Mesendoderm (in vitro differentiated cells): ENCODE measurements around the gene TRPM2.

Source experiments
- DNase-seq: peaks from one replicate; pipeline ENCODE4 v3.0.0; 2013
- H2AK5ac ChIP-seq: 2 replicates; pipeline ENCODE4 v1.6.1; 2013; ENCODE audit warnings: low read length, inconsistent platforms
- H2BK120ac ChIP-seq: 2 replicates; pipeline ENCODE4 v1.6.1; 2013; ENCODE audit warnings: low read depth, mild to moderate bottlenecking, low read length, moderate library complexity, mixed read lengths
- H2BK15ac ChIP-seq: replicated peaks from 2 replicates; pipeline ENCODE4 v1.6.1; 2013; ENCODE audit warnings: low read depth, mild to moderate bottlenecking, moderate library complexity
- H2BK5ac ChIP-seq: 2 replicates; pipeline ENCODE4 v1.6.1; 2013; ENCODE audit warnings: low read length, inconsistent platforms
- H3K18ac ChIP-seq: 2 replicates; pipeline ENCODE4 v1.6.1; 2013; ENCODE audit warnings: mild to moderate bottlenecking, low read length, mixed read lengths
- H3K23ac ChIP-seq: one replicate; pipeline ENCODE4 v1.6.1; 2013; ENCODE audit warnings: low read length
- H3K27ac ChIP-seq: 2 replicates; pipeline ENCODE4 v1.5.1; 2013; ENCODE audit warnings: low read depth, mild to moderate bottlenecking, inconsistent platforms, low read length, moderate library complexity
- H3K27me3 ChIP-seq: 2 replicates; pipeline ENCODE4 v1.6.1; 2013; ENCODE audit warnings: low read length, control low read depth, mild to moderate bottlenecking, inconsistent platforms; ENCODE audit not compliant: insufficient read depth, poor library complexity
- H3K36me3 ChIP-seq: 2 replicates; pipeline ENCODE4 v1.6.1; 2013; ENCODE audit warnings: low read length, inconsistent platforms; ENCODE audit not compliant: control insufficient read depth, insufficient read depth
- H3K4ac ChIP-seq: one replicate; pipeline ENCODE4 v1.6.1; 2013; ENCODE audit warnings: low read depth, mild to moderate bottlenecking, low read length, moderate library complexity
- H3K4me1 ChIP-seq: 2 replicates; pipeline ENCODE4 v1.6.1; 2013; ENCODE audit warnings: low read depth, low read length, inconsistent platforms; ENCODE audit not compliant: control insufficient read depth
- H3K4me2 ChIP-seq: 2 replicates; pipeline ENCODE4 v1.6.1; 2013; ENCODE audit warnings: low read length
- H3K4me3 ChIP-seq: 2 replicates; pipeline ENCODE4 v1.5.1; 2013; ENCODE audit warnings: mild to moderate bottlenecking, low read length
- H3K56ac ChIP-seq: one replicate; pipeline ENCODE4 v1.6.1; 2013; ENCODE audit warnings: low read length
- H3K79me1 ChIP-seq: 2 replicates; pipeline ENCODE4 v1.6.1; 2013; ENCODE audit warnings: low read length, inconsistent platforms
- H3K79me2 ChIP-seq: 2 replicates; pipeline ENCODE4 v1.6.1; 2013; ENCODE audit warnings: mild to moderate bottlenecking, low read length; ENCODE audit not compliant: control insufficient read depth, insufficient read depth
- H3K9ac ChIP-seq: 2 replicates; pipeline ENCODE4 v1.6.1; 2013; ENCODE audit warnings: low read length, inconsistent platforms
- H4K5ac ChIP-seq: one replicate; pipeline ENCODE4 v1.6.1; 2013; ENCODE audit warnings: low read length
- H4K8ac ChIP-seq: one replicate; pipeline ENCODE4 v1.6.1; 2013; ENCODE audit warnings: low read depth, mild to moderate bottlenecking, control low read depth, low read length, moderate library complexity
- WGBS: extraction: QIAGEN DNeasy Blood & Tissue Kit; methylation state at CpG from one replicate; pipeline ENCODE4 v1.1.7; 2013; ENCODE audit warnings: low lambda C conversion rate, missing lambda C conversion rate; ENCODE audit not compliant: insufficient coverage; ENCODE audit errors: extremely low coverage; 5-methylcytosine and 5-hydroxymethylcytosine counted together

The TRPM2 gene

DNA sequence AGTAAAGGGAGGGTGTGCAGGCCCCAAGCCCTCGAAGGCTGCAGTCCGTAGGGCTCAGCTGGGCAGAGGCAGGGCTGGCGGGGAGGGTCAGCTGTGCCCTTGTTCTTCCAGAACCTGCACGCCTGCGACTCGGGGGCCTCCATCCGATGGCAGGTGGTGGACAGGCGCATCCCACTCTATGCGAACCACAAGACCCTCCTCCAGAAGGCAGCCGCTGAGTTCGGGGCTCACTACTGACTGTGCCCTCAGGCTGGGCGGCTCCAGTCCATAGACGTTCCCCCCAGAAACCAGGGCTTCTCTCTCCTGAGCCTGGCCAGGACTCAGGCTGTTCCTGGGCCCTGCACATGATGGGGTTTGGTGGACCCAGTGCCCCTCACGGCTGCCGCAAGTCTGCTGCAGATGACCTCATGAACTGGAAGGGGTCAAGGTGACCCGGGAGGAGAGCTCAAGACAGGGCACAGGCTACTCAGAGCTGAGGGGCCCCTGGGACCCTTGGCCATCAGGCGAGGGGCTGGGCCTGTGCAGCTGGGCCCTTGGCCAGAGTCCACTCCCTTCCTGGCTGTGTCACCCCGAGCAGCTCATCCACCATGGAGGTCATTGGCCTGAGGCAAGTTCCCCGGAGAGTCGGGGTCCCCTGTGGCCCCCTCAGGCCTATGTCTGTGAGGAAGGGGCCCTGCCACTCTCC is 88.3 kb downstream of the TRPM2 start:
- Histone ChIP-seq H4K5ac (no peak overlapping the region), H3K36me3 (no peaks in the 10 kb centered on the region), H3K23ac (no peak overlapping the region), H3K27me3 (no peaks in the 10 kb centered on the region), H2AK5ac (no peak overlapping the region), H3K4me2 (no peak overlapping the region), H3K27ac (no peak overlapping the region), H3K79me1 (no peaks in the 10 kb centered on the region), H4K8ac (no peak overlapping the region), H2BK15ac (no peak overlapping the region), H3K4me3 (no peak overlapping the region), H3K9ac (no peak overlapping the region), H3K18ac (no peak overlapping the region), H3K56ac (no peak overlapping the region), H3K79me2 (no peaks in the 10 kb centered on the region), H3K4ac (no peak overlapping the region), H2BK5ac (no peak overlapping the region), H3K4me1 (no peaks in the 10 kb centered on the region), H2BK120ac (no peak overlapping the region)
- DNase-seq = no peak
- WGBS = no CpG with 5 or more reads among the region's 20 CpGs

DNA sequence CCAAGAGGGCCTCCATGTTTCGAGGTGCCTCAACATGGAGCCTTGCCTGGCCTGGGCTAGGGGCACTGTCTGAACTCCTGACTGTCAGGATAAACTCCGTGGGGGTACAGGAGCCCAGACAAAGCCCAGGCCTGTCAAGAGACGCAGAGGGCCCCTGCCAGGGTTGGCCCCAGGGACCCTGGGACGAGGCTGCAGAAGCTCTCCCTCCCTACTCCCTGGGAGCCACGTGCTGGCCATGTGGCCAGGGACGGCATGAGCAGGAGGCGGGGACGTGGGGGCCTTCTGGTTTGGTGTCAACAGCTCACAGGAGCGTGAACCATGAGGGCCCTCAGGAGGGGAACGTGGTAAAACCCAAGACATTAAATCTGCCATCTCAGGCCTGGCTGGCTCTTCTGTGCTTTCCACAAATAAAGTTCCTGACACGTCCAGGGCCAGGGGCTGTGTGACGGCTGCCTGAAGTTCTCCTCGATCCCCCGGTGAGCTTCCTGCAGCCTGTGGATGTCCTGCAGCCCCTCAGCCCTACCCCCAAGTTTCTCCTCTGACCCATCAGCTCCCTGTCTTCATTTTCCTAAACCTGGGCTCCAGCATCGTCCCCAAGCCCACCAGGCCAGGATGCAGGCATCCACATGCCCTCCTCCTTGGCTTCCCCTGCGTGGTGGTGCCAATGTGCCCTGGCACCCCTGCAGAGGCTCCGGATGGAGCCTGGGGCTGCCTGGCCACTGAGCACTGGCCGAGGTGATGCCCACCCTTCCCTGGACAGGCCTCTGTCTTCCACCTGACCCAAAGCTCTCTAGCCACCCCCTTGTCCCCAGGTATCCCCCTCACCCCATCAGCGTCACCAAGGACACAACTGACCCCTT is 89.1 kb downstream of the TRPM2 start:
- no peaks in the 10 kb centered on the region for H3K79me1 ChIP-seq
- H3K4me2 ChIP-seq = no peak overlapping the region
- H2BK120ac ChIP-seq = no peak overlapping the region
- H2BK15ac ChIP-seq = no peak overlapping the region
- no peaks in the 10 kb centered on the region for H3K79me2 ChIP-seq
- H3K9ac ChIP-seq = no peak overlapping the region
- no peak overlapping the region for H4K5ac ChIP-seq
- DNase-seq = no peak
- no peak overlapping the region for H3K18ac ChIP-seq
- H3K36me3 ChIP-seq = no peaks in the 10 kb centered on the region
- WGBS = no CpG with 5 or more reads among the region's 19 CpGs
- H2AK5ac ChIP-seq = no peak overlapping the region
- no peak overlapping the region for H3K56ac ChIP-seq
- H3K27ac ChIP-seq = no peak overlapping the region
- H3K23ac ChIP-seq = no peak overlapping the region
- no peak overlapping the region for H3K4ac ChIP-seq
- H3K4me3 ChIP-seq = no peak overlapping the region
- no peak overlapping the region for H4K8ac ChIP-seq
- no peaks in the 10 kb centered on the region for H3K27me3 ChIP-seq
- no peak overlapping the region for H2BK5ac ChIP-seq
- H3K4me1 ChIP-seq = no peaks in the 10 kb centered on the region

DNA sequence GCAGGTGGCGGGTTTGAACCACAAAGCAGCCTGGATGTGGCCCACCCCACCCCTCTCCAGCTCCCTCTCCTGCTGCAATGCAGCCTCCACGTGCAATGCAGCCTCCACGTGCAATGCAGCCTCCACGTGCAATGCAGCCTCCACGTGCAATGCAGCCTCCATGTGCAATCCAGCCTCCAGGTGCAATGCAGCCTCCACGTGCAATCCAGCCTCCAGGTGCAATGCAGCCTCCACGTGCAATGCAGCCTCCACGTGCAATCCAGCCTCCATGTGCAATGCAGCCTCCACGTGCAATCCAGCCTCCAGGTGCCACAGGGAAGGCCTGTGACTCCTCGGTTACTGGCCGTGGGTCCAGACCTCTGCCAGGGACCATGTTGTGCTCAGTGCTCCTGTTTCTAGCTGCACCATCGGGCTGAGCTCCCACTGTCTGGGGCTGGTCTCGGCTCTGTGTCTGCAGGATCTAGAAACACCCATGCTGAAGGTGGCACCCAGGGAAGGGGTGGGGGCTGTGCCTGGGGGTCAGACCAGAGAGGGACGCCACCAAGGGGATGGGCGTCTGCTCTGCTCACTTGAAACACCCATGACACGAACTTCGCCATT is 90.0 kb downstream of the TRPM2 start:
- H3K27ac ChIP-seq = no peak overlapping the region
- H3K36me3 ChIP-seq = no peaks in the 10 kb centered on the region
- no peak overlapping the region for H3K4ac ChIP-seq
- no peaks in the 10 kb centered on the region for H3K79me2 ChIP-seq
- no peak overlapping the region for H3K23ac ChIP-seq
- H4K5ac ChIP-seq = no peak overlapping the region
- H4K8ac ChIP-seq = no peak overlapping the region
- no peaks in the 10 kb centered on the region for H3K27me3 ChIP-seq
- no peak for DNase-seq
- no peak overlapping the region for H3K4me2 ChIP-seq
- no peak overlapping the region for H3K4me3 ChIP-seq
- no peaks in the 10 kb centered on the region for H3K79me1 ChIP-seq
- H2BK5ac ChIP-seq = no peak overlapping the region
- WGBS = no CpG with 5 or more reads among the region's 17 CpGs
- no peak overlapping the region for H3K18ac ChIP-seq
- no peak overlapping the region for H2AK5ac ChIP-seq
- H3K9ac ChIP-seq = no peak overlapping the region
- H3K56ac ChIP-seq = no peak overlapping the region
- H3K4me1 ChIP-seq = no peaks in the 10 kb centered on the region
- H2BK120ac ChIP-seq = no peak overlapping the region
- H2BK15ac ChIP-seq = no peak overlapping the region

DNA sequence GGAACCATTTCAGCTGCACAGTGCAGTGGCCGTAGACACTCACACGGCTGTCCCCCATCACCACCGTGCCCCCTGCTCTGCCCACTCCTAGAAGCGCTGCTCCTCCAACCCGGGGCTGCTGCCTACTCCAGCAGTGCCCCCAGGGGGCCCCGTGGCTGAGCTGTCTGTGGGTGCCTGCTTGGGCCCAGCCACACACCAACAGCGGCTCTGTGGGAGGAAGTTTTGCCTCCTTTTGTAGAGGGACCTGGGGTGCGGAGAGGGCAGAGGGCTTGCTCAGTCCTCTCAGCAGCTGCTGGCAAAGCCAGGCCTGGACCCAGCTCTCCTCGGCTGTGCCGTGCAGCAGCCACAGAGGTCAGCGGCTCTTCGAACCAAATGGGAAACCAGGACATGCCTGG is 90.5 kb downstream of the TRPM2 start:
- H2BK15ac ChIP-seq = no peak overlapping the region
- H2BK120ac ChIP-seq = no peak overlapping the region
- WGBS = no CpG with 5 or more reads among the region's 12 CpGs
- no peak overlapping the region for H3K9ac ChIP-seq
- no peak overlapping the region for H3K4ac ChIP-seq
- no peak overlapping the region for H3K27ac ChIP-seq
- H3K23ac ChIP-seq = no peak overlapping the region
- H2BK5ac ChIP-seq = no peak overlapping the region
- no peak overlapping the region for H4K8ac ChIP-seq
- H4K5ac ChIP-seq = no peak overlapping the region
- H3K36me3 ChIP-seq = no peaks in the 10 kb centered on the region
- H3K4me2 ChIP-seq = no peak overlapping the region
- no peaks in the 10 kb centered on the region for H3K4me1 ChIP-seq
- no peak overlapping the region for H2AK5ac ChIP-seq
- no peaks in the 10 kb centered on the region for H3K27me3 ChIP-seq
- H3K79me2 ChIP-seq = no peaks in the 10 kb centered on the region
- DNase-seq = no peak
- no peak overlapping the region for H3K56ac ChIP-seq
- H3K79me1 ChIP-seq = no peaks in the 10 kb centered on the region
- H3K18ac ChIP-seq = no peak overlapping the region
- H3K4me3 ChIP-seq = no peak overlapping the region

DNA sequence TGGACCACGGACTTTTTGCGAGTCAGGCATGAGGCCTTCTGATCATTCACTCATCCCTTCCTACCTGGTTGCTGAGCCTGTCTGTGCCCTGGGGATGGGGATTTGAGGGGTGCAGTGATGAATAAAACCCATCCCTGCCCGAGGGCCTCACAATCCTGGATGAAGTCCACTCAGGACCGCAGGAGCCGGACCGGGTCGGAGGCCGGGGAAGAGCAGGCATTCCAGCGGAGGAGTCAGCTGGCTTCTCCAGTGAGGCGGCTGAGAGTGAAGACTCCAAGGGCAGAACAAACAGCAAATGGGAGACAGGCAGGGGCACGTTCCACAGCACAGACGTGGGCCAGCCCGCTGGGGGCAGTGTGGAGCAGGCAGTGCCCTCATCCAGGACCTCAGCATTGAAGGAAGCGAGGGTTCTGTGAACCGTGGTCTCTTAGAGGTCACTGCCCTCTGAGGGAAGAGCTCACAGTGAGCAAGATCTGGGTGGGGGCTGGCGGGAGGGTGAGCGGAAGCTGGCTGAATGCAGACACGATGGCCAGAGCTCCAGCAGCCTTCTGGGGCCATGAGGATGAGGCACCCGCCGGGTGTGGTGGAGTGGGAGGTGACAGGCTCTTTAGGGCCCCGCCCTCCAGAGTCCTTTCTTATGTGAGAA is 91.0 kb downstream of the TRPM2 start:
- H4K5ac ChIP-seq = no peak overlapping the region
- H3K79me2 ChIP-seq = no peaks in the 10 kb centered on the region
- H3K18ac ChIP-seq = no peak overlapping the region
- no CpG with 5 or more reads among the region's 21 CpGs for WGBS
- H3K56ac ChIP-seq = no peak overlapping the region
- no peak overlapping the region for H3K4me3 ChIP-seq
- no peaks in the 10 kb centered on the region for H3K79me1 ChIP-seq
- no peak overlapping the region for H3K23ac ChIP-seq
- H3K27ac ChIP-seq = no peak overlapping the region
- no peak overlapping the region for H4K8ac ChIP-seq
- no peak overlapping the region for H3K4ac ChIP-seq
- H2BK5ac ChIP-seq = no peak overlapping the region
- H2BK15ac ChIP-seq = no peak overlapping the region
- no peak overlapping the region for H3K4me2 ChIP-seq
- no peaks in the 10 kb centered on the region for H3K4me1 ChIP-seq
- H3K9ac ChIP-seq = no peak overlapping the region
- H3K27me3 ChIP-seq = no peaks in the 10 kb centered on the region
- H2AK5ac ChIP-seq = no peak overlapping the region
- H2BK120ac ChIP-seq = no peak overlapping the region
- no peaks in the 10 kb centered on the region for H3K36me3 ChIP-seq
- peak; percentile 72 for DNase-seq
